Smooth muscle cell (in vitro differentiated cells): Measurements from ENCODE around the gene ZNF3. TPM values are rescaled to one million over a fixed set of nuclear protein-coding genes. Genes with fewer than 3 reads are reported as not detected.

Experiments used
- DNase-seq: peaks from one replicate; lab custom pipeline; 2025; ENCODE audit not compliant: unreplicated experiment; lab: John Stamatoyannopoulos, UW
- H2AFZ ChIP-seq: fragments of 200-600 bp; sonication (generic); 2 replicates; pipeline ENCODE4 v1.6.0; 2016; ENCODE audit warnings: antibody characterized with exemption, low read depth, mild to moderate bottlenecking
- H3F3A ChIP-seq: fragments of 200-600 bp; sonication (generic); 2 replicates; pipeline ENCODE4 v1.6.0; 2017; ENCODE audit warnings: antibody characterized with exemption, low read depth
- H3K27ac ChIP-seq: fragments of 200-600 bp; sonication (generic); 2 replicates; pipeline ENCODE4 v1.5.1; 2016; ENCODE audit warnings: low read depth, mild to moderate bottlenecking
- H3K27me3 ChIP-seq: fragments of 200-600 bp; sonication (generic); 2 replicates; pipeline ENCODE4 v1.6.1; 2016; ENCODE audit warnings: low read depth, mild to moderate bottlenecking
- H3K36me3 ChIP-seq: fragments of 200-600 bp; sonication (generic); 2 replicates; pipeline ENCODE4 v1.5.1; 2016; ENCODE audit warnings: low read depth
- H3K4me1 ChIP-seq: fragments of 200-600 bp; sonication (generic); 2 replicates; pipeline ENCODE4 v1.5.1; 2016; ENCODE audit warnings: low read depth
- H3K4me2 ChIP-seq: fragments of 200-600 bp; sonication (generic); 2 replicates; pipeline ENCODE4 v1.6.0; 2016; ENCODE audit warnings: mild to moderate bottlenecking
- H3K4me3 ChIP-seq: fragments of 200-600 bp; sonication (generic); 2 replicates; pipeline ENCODE4 v1.5.1; 2016; ENCODE audit warnings: mild to moderate bottlenecking
- H3K79me2 ChIP-seq: fragments of 200-600 bp; sonication (generic); 2 replicates; pipeline ENCODE4 v1.6.0; 2016; ENCODE audit warnings: low read depth, mild to moderate bottlenecking
- H3K9ac ChIP-seq: fragments of 200-600 bp; sonication (generic); 2 replicates; pipeline ENCODE4 v1.6.0; 2016; ENCODE audit warnings: low read depth
- H3K9me3 ChIP-seq: fragments of 200-600 bp; sonication (generic); replicated peaks from 2 replicates; pipeline ENCODE4 v1.5.1; 2016; ENCODE audit warnings: low read depth
- H4K20me1 ChIP-seq: fragments of 200-600 bp; sonication (generic); 2 replicates; pipeline ENCODE4 v1.6.0; 2016; ENCODE audit warnings: low read depth
- CTCF ChIP-seq: fragments of 200-600 bp; sonication (generic); IDR thresholded peaks from 2 replicates; pipeline ENCODE4 v1.5.1; 2017; ENCODE audit warnings: borderline replicate concordance, mild to moderate bottlenecking, antibody characterized with exemption; ENCODE audit not compliant: insufficient read depth, poor library complexity, severe bottlenecking
- WGBS: methylation state at CpG from one replicate; pipeline ENCODE4 v1.1.7; 2016; ENCODE audit warnings: low lambda C conversion rate; 5-methylcytosine and 5-hydroxymethylcytosine counted together
- polyA plus RNA-seq: library from polyadenylated mRNA; unstranded; fragments of >200 nt; fragmentation: Nextera tagmentation; extraction: Ambion mirVana; gene quantifications from 2 replicates; pipeline ENCODE4 v1.2.1, GENCODE V29; 2016
- total RNA-seq: library from RNA; depleted of rRNA; stranded (reverse); fragments of >200 nt; gene quantifications from 2 replicates; pipeline ENCODE4 v1.2.3, GENCODE V29; 2014

ZNF3 gene
- total and polyA plus RNA-seq, 2 experiments from 2014 or later = 21.6 to 22.0 TPM

DNA sequence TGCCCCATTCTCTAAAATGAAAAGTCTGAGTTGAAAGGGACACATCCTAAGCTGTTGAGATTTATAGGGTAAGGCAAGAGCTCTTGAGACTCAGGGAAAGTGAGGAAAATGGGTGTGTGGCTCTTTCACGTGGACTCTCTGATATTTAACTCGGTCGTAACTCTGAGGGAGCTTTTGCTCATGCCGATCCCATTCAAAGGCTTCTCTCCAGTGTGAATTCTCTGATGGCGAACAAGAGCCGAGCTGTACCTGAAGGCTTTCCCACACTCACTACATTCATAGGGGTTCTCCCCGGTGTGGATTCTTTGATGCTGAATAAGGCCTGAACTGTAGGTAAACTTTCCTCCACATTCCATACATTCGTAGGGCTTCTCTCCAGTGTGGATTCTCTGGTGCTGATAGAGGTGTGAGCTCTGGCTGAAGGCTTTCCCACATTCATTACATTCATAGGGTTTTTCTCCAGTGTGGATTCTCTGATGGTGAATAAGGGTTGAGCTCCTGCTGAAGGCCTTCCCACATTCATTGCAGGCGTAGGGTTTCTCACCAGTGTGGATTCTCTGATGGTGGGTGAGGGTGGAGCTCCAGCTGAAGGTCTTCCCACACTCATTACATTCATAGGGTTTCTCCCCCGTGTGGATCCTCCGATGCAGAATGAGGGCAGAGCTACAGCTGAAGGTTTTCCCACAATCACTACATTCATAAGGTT, 10.4 kb downstream of the ZNF3 start:
- no peak overlapping the region for H2AFZ ChIP-seq
- peaks cover 21% of the 10 kb centered on the region for H3F3A ChIP-seq
- no peak overlapping the region for H3K27ac ChIP-seq
- H3K4me2 ChIP-seq = no peak overlapping the region
- peaks cover 35% of the 10 kb centered on the region for H3K9me3 ChIP-seq
- H3K27me3 ChIP-seq = no peaks in the 10 kb centered on the region
- peaks cover 19% of the 10 kb centered on the region for H3K79me2 ChIP-seq
- WGBS = 98% methylated on average over 11 of the region's 11 CpGs
- no peak for TF ChIP-seq CTCF
- no peak for DNase-seq
- H3K4me1 ChIP-seq = no peaks in the 10 kb centered on the region
- no peak overlapping the region for H3K4me3 ChIP-seq
- H4K20me1 ChIP-seq = no peaks in the 10 kb centered on the region
- H3K9ac ChIP-seq = no peak overlapping the region
- peaks cover 63% of the 10 kb centered on the region for H3K36me3 ChIP-seq

GRCh38 chr7:100069991-100070390, 11.5 kb downstream of the ZNF3 start:
- Histone ChIP-seq H2AFZ (no peak overlapping the region), H3K9me3 (peaks cover 35% of the 10 kb centered on the region), H3K27ac (no peak overlapping the region), H3K4me1 (no peaks in the 10 kb centered on the region), H3F3A (peaks cover 25% of the 10 kb centered on the region), H3K9ac (no peak overlapping the region), H3K36me3 (peaks cover 55% of the 10 kb centered on the region), H3K79me2 (peaks cover 8% of the 10 kb centered on the region), H3K4me2 (no peak overlapping the region), H4K20me1 (no peaks in the 10 kb centered on the region), H3K27me3 (no peaks in the 10 kb centered on the region), H3K4me3 (no peak overlapping the region)
- DNase-seq = no peak
- no peak for TF ChIP-seq CTCF
- WGBS = 98% methylated on average over 5 of the region's 5 CpGs

DNA sequence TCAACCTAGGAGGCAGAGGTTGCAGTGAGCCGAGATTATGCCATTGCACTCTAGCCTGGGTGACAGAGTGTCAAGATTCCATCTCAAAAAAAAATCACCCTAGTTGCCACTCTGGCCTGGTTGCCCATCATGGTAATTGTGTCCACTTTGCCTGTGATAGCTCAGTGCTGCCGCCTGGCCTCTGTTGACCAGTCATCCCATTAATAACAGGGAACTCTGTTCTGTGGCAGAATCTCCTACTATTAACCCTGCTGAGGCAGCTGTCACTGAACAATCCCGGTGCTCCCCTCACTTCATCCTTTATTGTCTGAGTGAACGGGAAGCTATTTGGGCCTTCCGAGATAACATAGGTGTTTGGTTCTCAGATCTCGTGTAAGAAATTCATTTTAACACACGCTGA, 14.6 kb downstream of the ZNF3 start:
- Histone ChIP-seq H4K20me1 (no peaks in the 10 kb centered on the region), H3K27ac (no peak overlapping the region), H3K4me1 (no peaks in the 10 kb centered on the region), H3K4me2 (no peak overlapping the region), H3K27me3 (no peaks in the 10 kb centered on the region), H3K79me2 (no peaks in the 10 kb centered on the region), H2AFZ (no peak overlapping the region), H3F3A (peaks cover 30% of the 10 kb centered on the region), H3K9me3 (peaks cover 23% of the 10 kb centered on the region), H3K9ac (no peak overlapping the region), H3K4me3 (no peak overlapping the region), H3K36me3 (peaks cover 25% of the 10 kb centered on the region)
- DNase-seq = no peak
- no peak for TF ChIP-seq CTCF
- 96% methylated on average over 7 of the region's 7 CpGs for WGBS
